HG03135 (cell line): Measurements from ENCODE around the gene CLK3.
"Not testable (repeated sequence)": the region's sequence is repeated elsewhere in the genome, so short reads cannot be mapped to it uniquely, and the experiment has no call there.

Experiments used
- ATAC-seq: cut with Tn5 transposase; IDR thresholded peaks from one replicate; pipeline ENCODE4 v1.9.1; 2021; ENCODE audit warnings: mild to moderate bottlenecking, moderate library complexity; ENCODE audit not compliant: unreplicated experiment

CLK3 gene

GRCh38 chr15:74615508-74616365 lies at the start of gene CLK3:
CLK3 (plus strand) TSS chr15:74615836; CDS start chr15:74619197, 3,361 bp downstream.
- ATAC-seq = peak; percentile 76

GRCh38 chr15:74568594-74568993 lies 47.0 kb upstream of the CLK3 start:
- ATAC-seq = no peak

DNA sequence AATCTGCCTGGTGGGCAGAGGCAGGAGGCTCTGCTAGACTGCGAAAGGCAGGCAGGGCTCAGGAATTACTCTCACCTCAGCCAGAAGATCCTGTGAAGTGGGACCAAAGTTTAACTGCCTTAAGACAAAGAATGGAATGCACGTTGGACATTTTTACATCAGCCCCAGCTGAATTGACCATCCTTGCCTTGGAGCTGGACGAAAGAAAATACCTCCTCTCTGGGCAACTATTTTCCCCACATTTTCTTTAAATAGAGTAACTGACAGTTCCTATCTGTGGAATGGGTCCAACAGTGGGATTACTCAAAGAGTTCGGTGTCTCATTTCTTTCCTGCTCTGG lies 45.9 kb upstream of the CLK3 start:
- no peak for ATAC-seq

DNA sequence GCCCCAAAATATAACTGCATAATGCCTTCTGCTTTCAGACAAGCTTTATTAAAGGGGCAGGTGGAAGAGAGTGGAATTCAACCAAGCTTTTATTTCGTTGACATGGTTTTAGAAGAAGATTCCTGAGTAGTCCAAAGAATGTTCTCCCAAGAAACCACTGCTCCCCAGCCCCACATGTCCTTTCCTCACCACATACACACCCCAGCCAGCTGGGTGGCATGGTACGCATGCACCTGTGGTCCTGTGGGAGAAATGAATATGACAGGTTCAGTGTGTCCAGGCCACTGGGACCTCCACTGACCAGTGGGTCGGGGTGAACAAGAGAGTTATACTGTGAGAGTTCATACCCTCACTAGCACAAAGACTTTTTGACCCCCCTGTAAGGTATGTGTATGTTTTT lies 44.4 kb upstream of the CLK3 start:
- ATAC-seq = no peak

DNA sequence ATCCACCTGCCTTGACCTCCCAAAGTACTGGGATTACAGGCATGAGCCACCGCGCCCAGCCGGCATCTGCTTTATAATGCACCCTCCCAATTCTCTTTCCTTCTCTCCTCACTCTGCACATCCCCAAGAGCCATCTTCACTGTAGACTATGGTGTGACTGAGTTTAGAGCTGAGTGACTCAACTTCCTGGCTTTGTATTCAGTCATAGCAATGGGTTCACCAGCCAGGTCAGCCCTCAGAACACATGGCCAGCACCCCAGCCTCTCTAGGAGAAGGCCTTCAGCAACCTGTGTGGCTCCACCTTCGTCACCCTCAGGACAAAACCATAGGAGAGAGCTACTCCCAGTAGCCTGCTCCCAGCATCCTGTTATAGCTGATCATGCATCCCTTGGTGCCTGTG lies 41.6 kb upstream of the CLK3 start:
- ATAC-seq = no peak

- no peak for ATAC-seq
Measured at GRCh38 chr15:74578496-74578994, 37.1 kb upstream of the CLK3 start.

DNA sequence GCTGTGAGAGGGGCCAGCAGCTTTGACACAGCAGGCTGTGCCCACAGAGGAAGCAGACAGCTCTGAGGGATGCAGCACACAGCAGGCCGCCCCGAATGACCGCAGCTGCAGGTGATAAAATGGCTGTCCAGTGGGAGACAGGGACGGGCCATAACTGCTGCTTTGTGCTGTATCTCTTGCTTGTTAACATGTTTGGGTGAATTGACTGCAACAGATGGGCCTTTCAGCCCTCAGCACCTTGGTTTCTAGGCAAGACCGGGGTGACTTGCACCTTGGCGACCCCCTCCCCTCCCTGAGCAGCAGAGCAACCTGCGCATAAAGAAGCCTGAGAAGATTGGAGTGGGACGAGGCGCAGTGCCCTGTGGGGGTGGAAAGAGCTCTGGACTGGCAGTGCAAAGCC lies 36.6 kb upstream of the CLK3 start:
- no peak for ATAC-seq

DNA sequence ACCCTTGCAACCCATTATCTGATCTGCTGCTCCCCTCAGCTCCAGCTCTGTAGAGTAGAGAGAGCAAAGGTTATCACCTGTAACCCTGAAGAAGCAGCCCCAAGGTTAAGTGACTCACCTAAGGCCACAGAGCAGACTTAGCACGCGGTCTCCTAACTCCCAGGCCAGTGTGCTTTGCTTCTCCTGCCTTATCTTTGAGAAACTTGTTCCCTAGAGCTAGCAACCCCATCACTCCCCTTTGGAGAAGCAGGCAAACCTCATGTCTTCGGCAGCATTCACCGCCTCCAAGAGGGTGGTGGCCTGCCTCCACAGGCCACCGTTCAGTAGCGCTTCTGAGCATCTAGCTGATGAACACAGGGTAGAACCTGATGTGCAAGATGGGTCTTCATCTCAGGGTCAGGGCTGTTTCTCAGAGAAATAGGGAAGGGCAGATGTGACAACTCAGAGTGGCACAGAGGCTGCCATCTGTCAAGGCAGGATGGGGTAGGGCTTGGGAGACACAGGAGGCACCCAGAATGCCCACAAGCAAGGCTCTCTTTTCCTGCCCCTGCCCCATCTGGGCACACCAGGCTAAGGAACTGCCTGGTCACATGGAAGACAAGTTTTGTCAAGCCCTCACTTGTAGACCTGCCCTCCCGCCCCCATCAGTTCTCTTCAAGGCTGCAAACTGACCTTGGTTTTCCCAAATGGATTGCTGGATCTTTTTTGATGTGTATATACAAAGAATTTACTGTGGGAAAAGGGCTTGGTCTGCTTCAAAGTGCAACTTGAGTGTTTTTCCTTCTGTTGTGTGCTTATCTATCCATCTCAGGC lies 34.9 kb upstream of the CLK3 start:
- ATAC-seq = no peak

DNA sequence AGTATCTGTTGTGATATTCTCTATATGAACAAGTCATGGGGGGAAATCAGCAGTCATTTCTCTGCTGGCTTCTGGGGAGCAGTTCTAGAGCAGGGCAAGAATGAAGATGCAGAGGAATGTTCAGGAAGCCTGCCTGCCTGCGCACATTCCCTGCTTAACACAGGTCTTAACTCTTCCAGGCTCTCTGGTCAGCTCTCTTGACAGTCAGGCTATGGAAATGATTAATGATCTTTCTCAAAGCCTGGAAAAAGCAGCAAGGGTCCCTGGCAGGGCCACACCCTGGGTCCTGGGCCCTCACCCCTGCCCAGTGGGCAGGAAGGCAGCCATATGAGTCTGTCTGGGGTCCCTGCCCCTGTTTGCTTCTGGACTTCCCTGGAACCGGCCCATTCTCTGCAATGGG lies 31.4 kb upstream of the CLK3 start:
- no peak for ATAC-seq

GRCh38 chr15:74584779-74585178 lies 30.9 kb upstream of the CLK3 start:
- no peak for ATAC-seq

- no peak for ATAC-seq
Measured at GRCh38 chr15:74585191-74585590, 30.4 kb upstream of the CLK3 start.

DNA sequence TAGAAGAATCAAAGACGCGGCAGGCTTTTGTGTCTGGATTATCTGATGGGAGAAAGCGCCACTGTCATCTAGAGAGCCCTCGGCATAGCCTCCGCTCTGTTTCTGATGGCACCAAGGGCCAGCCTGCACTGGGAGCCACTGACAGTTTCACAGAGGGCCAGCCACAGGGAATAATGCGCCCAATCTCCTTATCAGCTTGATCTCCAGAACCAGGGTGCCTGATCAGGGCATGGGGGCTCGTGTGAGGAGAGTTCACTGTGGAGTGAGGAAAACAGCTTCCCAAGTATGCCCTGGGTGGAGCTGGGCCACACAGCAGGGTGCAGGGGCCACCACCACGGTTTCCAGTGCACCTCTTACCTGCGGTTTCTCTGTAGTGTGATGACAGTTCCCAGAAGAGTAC lies 29.8 kb upstream of the CLK3 start:
- ATAC-seq = no peak

GRCh38 chr15:74589826-74590225 lies 25.8 kb upstream of the CLK3 start:
- ATAC-seq = no peak

DNA sequence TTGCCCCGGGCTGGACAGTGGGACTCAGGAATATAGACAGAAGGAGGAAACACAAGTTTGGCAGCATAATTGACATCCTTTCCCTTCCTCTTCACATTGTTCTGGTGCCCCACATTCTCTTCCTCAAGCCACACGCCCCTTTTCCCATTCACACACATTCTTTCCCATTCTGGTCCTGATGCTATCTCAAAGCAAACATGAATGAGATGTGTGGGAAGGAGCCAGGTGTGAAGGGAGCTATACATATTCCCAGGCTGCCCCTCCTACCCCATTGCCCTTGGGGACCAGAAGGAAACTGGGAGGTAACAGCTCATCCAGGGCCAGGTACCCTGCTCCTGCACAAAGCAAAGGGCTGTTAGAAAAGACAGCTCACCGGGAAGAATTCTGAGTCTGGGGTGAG lies 23.4 kb upstream of the CLK3 start:
- no peak for ATAC-seq

GRCh38 chr15:74593122-74593521 lies 22.5 kb upstream of the CLK3 start:
- ATAC-seq = no peak

- ATAC-seq = no peak
Measured at GRCh38 chr15:74594455-74594854, 21.2 kb upstream of the CLK3 start.

DNA sequence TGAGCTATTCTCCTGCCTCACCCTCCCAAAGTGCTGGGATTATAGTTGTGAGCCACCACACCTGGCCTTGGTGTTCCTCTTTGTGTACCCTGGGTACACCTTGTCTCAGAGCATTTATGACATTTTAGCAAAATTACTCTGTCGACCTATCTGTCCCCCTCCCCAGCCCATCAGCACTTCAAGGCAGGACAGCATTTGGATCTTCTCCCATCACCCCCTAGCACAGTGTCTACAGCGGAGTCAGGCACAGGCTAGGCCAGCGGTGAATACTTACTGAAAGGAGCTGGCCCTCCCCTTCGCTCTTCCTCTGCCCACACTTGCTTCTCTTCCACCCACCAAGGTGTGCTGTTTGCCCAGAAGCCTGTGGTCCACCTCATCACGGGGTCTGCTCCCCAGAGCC lies 20.4 kb upstream of the CLK3 start:
- ATAC-seq = no peak

- ATAC-seq = not testable (repeated sequence)
Measured at GRCh38 chr15:74596736-74597135, 18.9 kb upstream of the CLK3 start.

- ATAC-seq = not testable (repeated sequence)
Measured at GRCh38 chr15:74597146-74597705, 18.4 kb upstream of the CLK3 start.

- ATAC-seq = peak; percentile 88
Measured at GRCh38 chr15:74598126-74598842, 17.4 kb upstream of the CLK3 start.

DNA sequence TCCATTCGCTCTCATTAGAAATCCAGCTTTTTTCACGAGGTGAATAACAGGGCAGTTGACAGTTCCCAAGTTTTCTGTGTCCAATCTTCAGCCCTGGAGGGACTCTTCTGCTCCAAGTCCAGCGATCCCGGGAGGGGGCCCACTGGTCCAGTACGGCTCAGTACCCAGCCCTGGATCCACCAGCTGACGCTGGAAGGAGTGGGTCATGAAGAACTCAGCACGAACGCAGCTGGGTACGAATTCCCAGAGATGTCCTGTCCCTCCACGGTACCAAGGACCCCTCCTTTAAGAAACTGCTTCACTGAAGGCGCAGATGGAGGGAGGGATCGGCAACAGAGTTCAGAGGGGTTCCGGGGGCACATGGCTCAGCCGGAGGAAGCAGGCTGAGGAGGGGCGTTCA lies 16.5 kb upstream of the CLK3 start:
- no peak for ATAC-seq
